Hepatocyte (in vitro differentiated cells): ENCODE data around the gene OTOP3. TPM values are rescaled to one million over a fixed set of nuclear protein-coding genes. Genes with fewer than 3 reads are reported as not detected.

Experiments
- DNase-seq: peaks from one replicate; pipeline ENCODE4 v3.0.0-alpha.2; 2016; ENCODE audit warnings: low spot score
- H2AFZ ChIP-seq: fragments of 200-600 bp; sonication (generic); 2 replicates; pipeline ENCODE4 v1.6.0; 2016; ENCODE audit warnings: antibody characterized with exemption, mild to moderate bottlenecking
- H3K27ac ChIP-seq: fragments of 200-600 bp; sonication (generic); 2 replicates; pipeline ENCODE4 v1.5.1; 2016; ENCODE audit warnings: mild to moderate bottlenecking
- H3K27me3 ChIP-seq: fragments of 200-600 bp; sonication (generic); 2 replicates; pipeline ENCODE4 v1.6.1; 2016
- H3K36me3 ChIP-seq: fragments of 200-600 bp; sonication (generic); replicated peaks from 2 replicates; pipeline ENCODE4 v1.5.1; 2016; ENCODE audit warnings: low read depth; ENCODE audit not compliant: insufficient read depth
- H3K4me1 ChIP-seq: fragments of 200-600 bp; sonication (generic); 2 replicates; pipeline ENCODE4 v1.5.1; 2016; ENCODE audit warnings: mild to moderate bottlenecking, moderate library complexity; ENCODE audit not compliant: insufficient read depth
- H3K4me2 ChIP-seq: fragments of 200-600 bp; sonication (generic); 2 replicates; pipeline ENCODE4 v1.6.0; 2016
- H3K4me3 ChIP-seq: fragments of 200-600 bp; sonication (generic); 2 replicates; pipeline ENCODE4 v1.5.1; 2016; ENCODE audit warnings: mild to moderate bottlenecking
- H3K79me2 ChIP-seq: fragments of 200-600 bp; sonication (generic); 2 replicates; pipeline ENCODE4 v1.6.0; 2017; ENCODE audit warnings: mild to moderate bottlenecking
- H3K9me2 ChIP-seq: fragments of 200-600 bp; sonication (generic); replicated peaks from 2 replicates; pipeline ENCODE4 v1.6.0; 2017; ENCODE audit warnings: mild to moderate bottlenecking; ENCODE audit not compliant: insufficient read depth
- H3K9me3 ChIP-seq: fragments of 200-600 bp; sonication (generic); 2 replicates; pipeline ENCODE4 v1.5.1; 2016; ENCODE audit warnings: low read depth, mild to moderate bottlenecking
- H4K20me1 ChIP-seq: fragments of 200-600 bp; sonication (generic); 2 replicates; pipeline ENCODE4 v1.6.0; 2016; ENCODE audit warnings: mild to moderate bottlenecking; ENCODE audit not compliant: insufficient read depth, poor library complexity, severe bottlenecking
- EZH2 ChIP-seq: fragments of 200-600 bp; sonication (generic); IDR thresholded peaks from 2 replicates; pipeline ENCODE4 v1.6.1; 2016; ENCODE audit warnings: antibody characterized with exemption, mild to moderate bottlenecking, borderline replicate concordance
- EZH2phosphoT487 ChIP-seq: fragments of 200-600 bp; sonication (generic); IDR thresholded peaks from one replicate; pipeline ENCODE4 v1.6.1; 2018; ENCODE audit warnings: antibody characterized with exemption, mild to moderate bottlenecking, low read depth, moderate library complexity; ENCODE audit not compliant: unreplicated experiment, severe bottlenecking
- WGBS: methylation state at CpG from one replicate; pipeline ENCODE4 v1.1.6; 2016; ENCODE audit warnings: low lambda C conversion rate; ENCODE audit errors: missing lambda C conversion rate; 5-methylcytosine and 5-hydroxymethylcytosine counted together
- polyA plus RNA-seq: library from polyadenylated mRNA; unstranded; fragments of >200 nt; fragmentation: Nextera tagmentation; extraction: Ambion mirVana; gene quantifications from 2 replicates; pipeline ENCODE4 v1.2.1, GENCODE V29; 2016
- total RNA-seq: library from RNA; depleted of rRNA; stranded (reverse); fragments of >200 nt; gene quantifications from 2 replicates; pipeline ENCODE4 v1.2.3, GENCODE V29; 2014
- TF ChIP-seq, protein P1 (sequence below): fragments of 200-600 bp; sonication (generic); IDR thresholded peaks from 2 replicates; pipeline ENCODE4 v1.5.1; 2016; ENCODE audit warnings: antibody characterized with exemption, mild to moderate bottlenecking; ENCODE audit not compliant: poor library complexity

Gene OTOP3
- total and polyA plus RNA-seq, 2 experiments from 2014 or later = 0.43 TPM; not detected in 1

DNA sequence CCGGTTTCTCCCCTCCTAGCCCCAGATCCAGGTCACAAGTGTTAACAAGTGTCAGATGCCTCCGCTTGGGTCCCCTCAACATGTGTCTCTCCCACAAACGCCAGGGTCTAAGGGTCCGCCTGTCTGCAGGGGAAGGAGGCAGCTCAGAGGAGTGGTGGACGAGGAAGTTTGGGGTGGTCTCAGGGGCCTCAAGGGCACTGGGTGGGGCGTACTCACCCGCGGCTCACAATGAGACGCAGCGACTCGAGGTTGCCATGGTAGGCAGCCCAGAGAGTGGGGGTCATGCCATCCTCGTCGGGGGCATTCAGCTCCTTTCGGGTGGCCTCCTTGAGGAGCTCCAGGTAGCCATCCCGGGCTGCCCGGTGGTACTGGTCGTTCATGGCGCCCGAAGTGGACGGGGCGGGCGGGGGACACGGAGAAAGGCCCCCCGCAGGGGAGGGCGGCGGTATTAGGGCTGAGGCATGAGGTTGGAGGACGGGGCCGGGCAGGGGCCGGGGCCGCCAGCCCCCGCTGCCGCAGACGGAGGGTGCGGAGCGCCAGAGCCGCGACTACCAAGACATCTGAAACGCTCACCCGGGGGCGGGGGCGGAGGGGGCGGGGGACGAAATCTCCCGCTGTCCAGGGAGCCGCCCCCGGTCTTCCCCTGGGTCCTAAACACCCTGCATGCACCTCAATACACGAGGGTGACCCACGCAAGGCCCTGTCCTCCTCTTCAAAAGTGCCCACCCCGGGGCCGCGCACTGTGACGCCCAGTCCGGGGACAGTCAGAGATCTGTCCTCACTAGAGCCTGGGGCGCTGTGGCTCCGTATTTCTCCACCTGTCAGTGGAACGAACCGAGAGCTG lies 12.8 kb upstream of the OTOP3 start, which contains the start of gene USH1G:
Gene USH1G, minus strand, starts transcription at position 562 of the 844 bp plus-strand sequence. Its CDS starts 182 bp downstream, at position 380.
- H3K9me3 ChIP-seq = no peaks in the 10 kb centered on the region
- DNase-seq = peak; percentile 32
- H3K27me3 ChIP-seq = peaks cover 53% of the 10 kb centered on the region
- TF ChIP-seq EZH2 (no peak), EZH2phosphoT487 (no peak)
- TF ChIP-seq, protein P1, sequence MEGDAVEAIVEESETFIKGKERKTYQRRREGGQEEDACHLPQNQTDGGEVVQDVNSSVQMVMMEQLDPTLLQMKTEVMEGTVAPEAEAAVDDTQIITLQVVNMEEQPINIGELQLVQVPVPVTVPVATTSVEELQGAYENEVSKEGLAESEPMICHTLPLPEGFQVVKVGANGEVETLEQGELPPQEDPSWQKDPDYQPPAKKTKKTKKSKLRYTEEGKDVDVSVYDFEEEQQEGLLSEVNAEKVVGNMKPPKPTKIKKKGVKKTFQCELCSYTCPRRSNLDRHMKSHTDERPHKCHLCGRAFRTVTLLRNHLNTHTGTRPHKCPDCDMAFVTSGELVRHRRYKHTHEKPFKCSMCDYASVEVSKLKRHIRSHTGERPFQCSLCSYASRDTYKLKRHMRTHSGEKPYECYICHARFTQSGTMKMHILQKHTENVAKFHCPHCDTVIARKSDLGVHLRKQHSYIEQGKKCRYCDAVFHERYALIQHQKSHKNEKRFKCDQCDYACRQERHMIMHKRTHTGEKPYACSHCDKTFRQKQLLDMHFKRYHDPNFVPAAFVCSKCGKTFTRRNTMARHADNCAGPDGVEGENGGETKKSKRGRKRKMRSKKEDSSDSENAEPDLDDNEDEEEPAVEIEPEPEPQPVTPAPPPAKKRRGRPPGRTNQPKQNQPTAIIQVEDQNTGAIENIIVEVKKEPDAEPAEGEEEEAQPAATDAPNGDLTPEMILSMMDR = no peak
- WGBS = 14% methylated on average over 34 of the region's 57 CpGs
- no peaks in the 10 kb centered on the region for H3K9me2 ChIP-seq
- peak within 1 kb of the TSS; percentile 100 for H3K4me2 ChIP-seq
- H3K4me1 ChIP-seq = peaks cover 20% of the 10 kb centered on the region
- no peaks in the 10 kb centered on the region for H3K36me3 ChIP-seq
- H3K4me3 ChIP-seq = peak within 1 kb of the TSS; percentile 52
- H4K20me1 ChIP-seq = no peaks in the 10 kb centered on the region
- H2AFZ ChIP-seq = peak within 1 kb of the TSS; percentile 74
- no peak within 1 kb of the TSS for H3K27ac ChIP-seq
- H3K79me2 ChIP-seq = no peaks in the 10 kb centered on the region

DNA sequence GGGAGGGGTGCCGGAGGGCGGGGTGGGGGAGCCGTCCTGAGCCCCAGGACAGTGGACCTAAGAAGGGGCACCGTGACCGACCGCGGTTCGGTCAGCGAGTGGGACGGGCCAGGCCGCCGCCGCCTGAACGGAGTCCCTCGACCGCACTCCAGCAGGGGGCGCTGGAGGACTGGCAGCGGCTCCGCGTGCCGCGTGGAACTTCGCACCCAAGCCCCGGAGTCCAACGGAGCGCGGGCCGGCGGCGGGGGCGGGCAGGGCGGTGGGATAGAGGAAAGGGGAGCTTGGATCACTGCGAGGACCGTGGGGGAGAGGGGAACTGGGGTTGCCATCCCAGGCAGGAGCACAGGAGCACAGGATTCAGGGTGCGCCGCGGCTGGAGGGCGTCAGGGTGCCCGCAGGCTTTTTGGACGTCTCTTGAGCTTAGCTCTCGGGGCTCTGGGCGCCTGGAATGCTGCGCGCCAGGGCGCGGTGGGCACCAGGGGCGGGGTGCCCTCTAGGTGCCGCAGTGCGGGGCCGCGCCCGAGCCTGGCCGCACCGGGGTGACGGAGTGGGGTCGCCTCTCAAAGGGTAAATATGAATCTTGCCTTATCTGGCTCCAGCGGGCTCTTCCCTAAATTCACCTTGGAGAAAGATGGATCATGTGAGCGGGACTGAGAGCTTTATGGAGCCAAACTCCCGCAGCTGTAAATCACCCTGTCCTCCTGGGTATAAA lies 12.0 kb upstream of the OTOP3 start:
- H3K9me2 ChIP-seq = no peaks in the 10 kb centered on the region
- no peak for TF ChIP-seq EZH2
- TF ChIP-seq EZH2phosphoT487 = peak; percentile 30
- TF ChIP-seq, protein P1 = peak; percentile 90
- H3K36me3 ChIP-seq = no peaks in the 10 kb centered on the region
- H3K4me1 ChIP-seq = peaks cover 20% of the 10 kb centered on the region
- H3K79me2 ChIP-seq = no peaks in the 10 kb centered on the region
- no peak overlapping the region for H3K27ac ChIP-seq
- peak overlapping the region; percentile 52 for H3K4me3 ChIP-seq
- peak overlapping the region; percentile 74 for H2AFZ ChIP-seq
- no peaks in the 10 kb centered on the region for H3K9me3 ChIP-seq
- 12% methylated on average over 22 of the region's 59 CpGs for WGBS
- H3K4me2 ChIP-seq = peak overlapping the region; percentile 100
- no peaks in the 10 kb centered on the region for H4K20me1 ChIP-seq
- DNase-seq = peak; percentile 81
- H3K27me3 ChIP-seq = peaks cover 56% of the 10 kb centered on the region

DNA sequence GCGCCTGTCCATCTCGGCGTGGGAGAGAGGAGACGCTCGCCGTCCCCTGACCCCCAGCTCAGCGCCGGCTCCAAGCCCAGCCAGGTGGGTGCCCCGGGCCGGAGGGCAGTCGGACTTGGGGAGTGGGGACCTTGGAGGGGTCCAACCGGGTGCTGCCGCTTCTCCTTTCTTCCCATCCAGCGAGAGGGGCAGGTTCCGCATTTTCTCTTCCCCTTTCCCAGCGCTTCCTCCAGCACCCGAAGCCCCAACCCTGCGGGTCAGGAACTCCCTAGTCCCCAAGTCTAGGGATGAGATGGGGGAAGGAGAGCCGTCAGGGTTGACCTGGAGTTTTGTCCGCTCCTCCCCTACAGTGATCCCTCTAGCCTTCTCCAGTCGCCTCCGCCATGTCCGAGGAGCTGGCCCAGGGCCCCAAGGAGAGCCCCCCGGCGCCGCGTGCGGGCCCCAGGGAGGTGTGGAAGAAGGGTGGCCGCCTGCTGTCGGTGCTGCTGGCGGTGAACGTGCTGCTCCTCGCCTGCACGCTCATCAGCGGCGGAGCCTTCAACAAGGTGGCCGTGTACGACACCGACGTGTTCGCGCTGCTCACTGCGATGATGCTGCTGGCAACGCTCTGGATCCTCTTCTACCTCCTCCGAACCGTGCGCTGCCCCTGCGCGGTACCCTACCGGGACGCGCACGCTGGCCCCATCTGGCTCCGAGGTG lies 11.3 kb upstream of the OTOP3 start, which contains the start of gene OTOP2:
Gene OTOP2, plus strand, starts transcription at position 24 of the 699 bp plus-strand sequence. Its CDS starts 360 bp downstream, at position 384.
- Histone ChIP-seq H3K36me3 (no peaks in the 10 kb centered on the region), H3K4me1 (peaks cover 20% of the 10 kb centered on the region), H3K27me3 (peaks cover 60% of the 10 kb centered on the region), H3K4me3 (peak within 1 kb of the TSS; percentile 52), H3K9me3 (no peaks in the 10 kb centered on the region), H3K79me2 (no peaks in the 10 kb centered on the region), H4K20me1 (no peaks in the 10 kb centered on the region), H3K4me2 (peak within 1 kb of the TSS; percentile 100), H2AFZ (peak within 1 kb of the TSS; percentile 74), H3K9me2 (no peaks in the 10 kb centered on the region), H3K27ac (no peak within 1 kb of the TSS)
- DNase-seq = peak; percentile 16
- peak; percentile 27 for TF ChIP-seq EZH2
- TF ChIP-seq, protein P1 = no peak
- WGBS = 11% methylated on average over 47 of the region's 54 CpGs
